H9 (cell line): ENCODE data around the gene PNPO. TPM values are rescaled to one million over a fixed set of nuclear protein-coding genes. Genes with fewer than 3 reads are reported as not detected.

Source experiments
- DNase-seq: peaks from one replicate; pipeline ENCODE4 v3.0.0-alpha.2; 2017
- H2AFZ ChIP-seq: one replicate; pipeline ENCODE4 v1.6.1; 2013; ENCODE audit warnings: mild to moderate bottlenecking, low read length, control low read depth, moderate library complexity
- H2AK5ac ChIP-seq: 2 replicates; pipeline ENCODE4 v1.6.1; 2013; ENCODE audit warnings: low read length, control low read depth, mixed read lengths; ENCODE audit not compliant: insufficient read length
- H2BK120ac ChIP-seq: one replicate; pipeline ENCODE4 v1.6.1; 2013; ENCODE audit warnings: low read depth, mild to moderate bottlenecking, low read length, control low read depth, inconsistent platforms; ENCODE audit not compliant: poor library complexity, severe bottlenecking
- H2BK12ac ChIP-seq: 2 replicates; pipeline ENCODE4 v1.6.1; 2013; ENCODE audit warnings: low read length, control low read depth, mixed read lengths, low read depth; ENCODE audit not compliant: insufficient read length
- H2BK15ac ChIP-seq: 2 replicates; pipeline ENCODE4 v1.6.1; 2013; ENCODE audit warnings: low read depth, low read length, control low read depth
- H2BK20ac ChIP-seq: one replicate; pipeline ENCODE4 v1.6.1; 2013; ENCODE audit warnings: low read depth, mild to moderate bottlenecking, low read length, control low read depth, inconsistent platforms; ENCODE audit not compliant: poor library complexity, severe bottlenecking
- H2BK5ac ChIP-seq: 2 replicates; pipeline ENCODE4 v1.6.1; 2013; ENCODE audit warnings: low read length, control low read depth, mixed read lengths; ENCODE audit not compliant: insufficient read length
- H3K14ac ChIP-seq: 2 replicates; pipeline ENCODE4 v1.6.1; 2013; ENCODE audit warnings: low read length, control low read depth; ENCODE audit not compliant: insufficient read depth
- H3K18ac ChIP-seq: 2 replicates; pipeline ENCODE4 v1.6.1; 2013; ENCODE audit warnings: low read depth, mild to moderate bottlenecking, mixed read lengths, low read length, control low read depth; ENCODE audit not compliant: insufficient read length
- H3K23ac ChIP-seq: 2 replicates; pipeline ENCODE4 v1.6.1; 2013; ENCODE audit warnings: low read length, control low read depth, mixed read lengths, low read depth; ENCODE audit not compliant: insufficient read length
- H3K23me2 ChIP-seq: 2 replicates; pipeline ENCODE4 v1.6.1; 2013; ENCODE audit warnings: low read depth, mild to moderate bottlenecking, mixed read lengths, low read length, control low read depth; ENCODE audit not compliant: insufficient read length, poor library complexity, severe bottlenecking
- H3K27ac ChIP-seq: 2 replicates; pipeline ENCODE4 v1.5.1; 2013; ENCODE audit warnings: low read length, control low read depth, mixed read lengths, low read depth; ENCODE audit not compliant: insufficient read length
- H3K27me3 ChIP-seq: 2 replicates; pipeline ENCODE4 v1.6.1; 2013; ENCODE audit warnings: low read length, control low read depth, inconsistent platforms; ENCODE audit not compliant: insufficient read depth
- H3K4ac ChIP-seq: 2 replicates; pipeline ENCODE4 v1.6.1; 2013; ENCODE audit warnings: low read depth, mild to moderate bottlenecking, control low read depth, inconsistent platforms, low read length, moderate library complexity
- H3K4me1 ChIP-seq: 2 replicates; pipeline ENCODE4 v1.6.1; 2013; ENCODE audit warnings: low read length, control low read depth, inconsistent platforms; ENCODE audit not compliant: insufficient read depth
- H3K4me2 ChIP-seq: 2 replicates; pipeline ENCODE4 v1.6.1; 2013; ENCODE audit warnings: low read length, control low read depth, mixed read lengths; ENCODE audit not compliant: insufficient read length, insufficient read depth
- H3K56ac ChIP-seq: 2 replicates; pipeline ENCODE4 v1.6.1; 2013; ENCODE audit warnings: low read depth, mild to moderate bottlenecking, mixed read lengths, low read length, control low read depth; ENCODE audit not compliant: insufficient read length
- H3K79me1 ChIP-seq: 2 replicates; pipeline ENCODE4 v1.6.1; 2013; ENCODE audit warnings: low read depth, mild to moderate bottlenecking, moderate library complexity, low read length, control low read depth, inconsistent platforms; ENCODE audit not compliant: insufficient read depth, poor library complexity, severe bottlenecking
- H3K79me2 ChIP-seq: 2 replicates; pipeline ENCODE4 v1.6.1; 2013; ENCODE audit warnings: low read length, control low read depth, inconsistent platforms; ENCODE audit not compliant: insufficient read depth
- H3K9ac ChIP-seq: 2 replicates; pipeline ENCODE4 v1.6.1; 2013; ENCODE audit warnings: low read length, control low read depth, mixed read lengths; ENCODE audit not compliant: insufficient read length; ENCODE audit errors: extremely low read depth
- H3K9me3 ChIP-seq: one replicate; pipeline ENCODE4 v1.6.1; 2013; ENCODE audit warnings: low read depth, low read length, inconsistent platforms; ENCODE audit not compliant: control insufficient read depth
- H3T11ph ChIP-seq: one replicate; pipeline ENCODE4 v1.6.1; 2013; ENCODE audit warnings: mild to moderate bottlenecking, low read length, control low read depth, inconsistent platforms
- H4K20me1 ChIP-seq: one replicate; pipeline ENCODE4 v1.6.1; 2013; ENCODE audit not compliant: control insufficient read depth, insufficient read length, insufficient read depth
- H4K5ac ChIP-seq: 2 replicates; pipeline ENCODE4 v1.6.1; 2013; ENCODE audit warnings: low read depth, mild to moderate bottlenecking, mixed read lengths, low read length, control low read depth; ENCODE audit not compliant: insufficient read length
- H4K8ac ChIP-seq: replicated peaks from 2 replicates; pipeline ENCODE4 v1.6.1; 2013; ENCODE audit warnings: low read length, control low read depth, mixed read lengths, low read depth; ENCODE audit not compliant: insufficient read length
- H4K91ac ChIP-seq: 2 replicates; pipeline ENCODE4 v1.6.1; 2013; ENCODE audit warnings: low read depth, mild to moderate bottlenecking, moderate library complexity, mixed read lengths, low read length, control low read depth; ENCODE audit not compliant: insufficient read length
- H3K27ac Mint-ChIP-seq, 3 experiments: 2 replicates in 2 of 3; 3 replicates in 1 of 3; pipeline ENCODE4 v1.8.0; 2020 to 2021; ENCODE audit warnings: mixed read lengths in 3 of 3, mild to moderate bottlenecking in 1 of 3, moderate library complexity in 1 of 3
- H3K27me3 Mint-ChIP-seq: 2 replicates; pipeline ENCODE4 v1.8.0; 2021; ENCODE audit warnings: low read depth, mild to moderate bottlenecking, moderate library complexity, mixed read lengths
- H3K36me3 Mint-ChIP-seq, 3 experiments: 2 replicates in 2 of 3; 3 replicates in 1 of 3; pipeline ENCODE4 v1.8.0; 2020 to 2021; ENCODE audit warnings: low read depth in 3 of 3, mixed read lengths in 3 of 3; ENCODE audit not compliant: insufficient read depth in 1 of 3
- H3K4me1 Mint-ChIP-seq, 2 experiments: 2 replicates each; pipeline ENCODE4 v1.8.0; 2020; ENCODE audit warnings: mixed read lengths in 2 of 2
- H3K4me3 Mint-ChIP-seq, 2 experiments: 2 replicates in 1 of 2; 3 replicates in 1 of 2; pipeline ENCODE4 v1.8.0; 2020 to 2021; ENCODE audit warnings: mild to moderate bottlenecking in 2 of 2, mixed read lengths in 2 of 2, moderate library complexity in 1 of 2
- H3K9me3 Mint-ChIP-seq, 2 experiments: 2 replicates in 1 of 2; 3 replicates in 1 of 2; pipeline ENCODE4 v1.8.0; 2020; ENCODE audit warnings: mild to moderate bottlenecking in 2 of 2, mixed read lengths in 2 of 2, moderate library complexity in 1 of 2
- CTCF ChIP-seq: fragments of 200-600 bp; sonication (generic); conservative IDR thresholded peaks from 3 replicates; pipeline ENCODE4 v1.8.0; 2021; ENCODE audit warnings: antibody characterized with exemption, mild to moderate bottlenecking
- WGBS: extraction: QIAGEN DNeasy Blood & Tissue Kit; methylation state at CpG from one replicate; pipeline ENCODE4 v1.1.7; 2013; ENCODE audit warnings: missing lambda C conversion rate, low lambda C conversion rate, mixed read lengths; ENCODE audit not compliant: insufficient read length; ENCODE audit errors: extremely low coverage; 5-methylcytosine and 5-hydroxymethylcytosine counted together
- total RNA-seq: library from RNA; stranded (reverse); gene quantifications from 2 replicates; pipeline ENCODE4 v1.2.1, GENCODE V29; 2021

Gene PNPO
- total RNA-seq, 1 experiment from 2014 or later, result 6.7 TPM

DNA sequence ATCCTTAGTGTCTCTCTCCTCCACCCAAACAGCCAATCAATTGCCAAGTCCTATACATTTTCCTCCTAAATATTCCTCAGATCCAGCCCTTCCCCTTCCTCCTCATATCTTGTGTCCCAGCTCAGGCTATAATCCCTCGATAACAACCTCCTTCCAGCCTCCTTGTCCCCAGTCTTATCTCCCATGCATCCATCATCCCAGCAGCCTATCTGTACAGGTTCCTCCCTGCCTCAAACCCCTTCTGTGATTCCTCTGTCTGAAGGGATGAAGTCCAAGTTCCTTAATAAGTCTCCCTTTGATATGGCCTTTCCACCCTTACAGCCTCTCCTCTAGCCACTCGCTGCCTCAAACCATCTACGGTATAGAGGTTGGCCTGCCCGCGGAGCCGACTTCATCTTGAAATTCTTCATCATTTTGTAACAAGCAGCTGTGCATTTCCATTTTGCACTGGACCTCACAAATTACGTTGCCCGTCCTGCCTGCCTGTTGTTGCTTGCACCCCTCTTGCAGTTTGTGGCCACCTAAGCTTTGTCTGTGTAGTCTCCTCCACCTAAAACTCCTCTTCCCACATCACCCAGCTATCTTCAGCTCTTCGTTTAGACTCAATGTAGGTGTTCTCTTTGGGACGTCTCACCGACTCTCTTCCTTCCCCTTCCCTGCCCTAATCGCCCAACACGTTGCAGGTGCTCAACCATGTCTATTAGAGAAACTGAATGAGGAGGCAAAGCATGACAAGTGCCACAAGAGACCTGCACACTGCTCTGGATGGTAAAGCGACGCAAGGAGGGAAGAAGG, 28.8 kb downstream of the PNPO start:
- Histone ChIP-seq H3K4ac (no peak overlapping the region), H2BK15ac (no peak overlapping the region), H3K27ac (no peak overlapping the region), H3K23ac (no peak overlapping the region), H3K79me2 (no peaks in the 10 kb centered on the region), H3K79me1 (no peaks in the 10 kb centered on the region), H4K20me1 (no peaks in the 10 kb centered on the region), H2BK20ac (no peak overlapping the region), H2AK5ac (no peak overlapping the region), H2BK12ac (no peak overlapping the region), H2BK5ac (no peak overlapping the region), H3K56ac (no peak overlapping the region), H3T11ph (no peak overlapping the region), H4K5ac (no peak overlapping the region), H3K23me2 (peaks cover 2% of the 10 kb centered on the region), H3K4me2 (peak overlapping the region; percentile 65), H3K4me1 (no peaks in the 10 kb centered on the region), H3K9ac (no peak overlapping the region), H4K8ac (no peak overlapping the region), H3K18ac (no peak overlapping the region), H4K91ac (no peak overlapping the region), H2BK120ac (no peak overlapping the region), H2AFZ (peak overlapping the region; percentile 91), H3K14ac (no peak overlapping the region), H3K9me3 (no peaks in the 10 kb centered on the region), H3K27me3 (no peaks in the 10 kb centered on the region)
- Mint-ChIP-seq H3K9me3 (no peaks in the 10 kb centered on the region), H3K27me3 (peaks cover 11% of the 10 kb centered on the region; the same call in 1 of the 2 replicates), H3K36me3 (peaks cover 8 to 22% (median 20%) of the 10 kb centered on the region in 3 experiments; a peak in 6 of 7 replicates), H3K4me3 (peak overlapping the region; percentile 31 to 40; a peak in 4 of 5 replicates), H3K27ac (no peak overlapping the region), H3K4me1 (peaks cover 9 to 13% of the 10 kb centered on the region in 2 experiments)
- no peak for DNase-seq
- TF ChIP-seq CTCF, result no peak
- no CpG with 5 or more reads among the region's 15 CpGs for WGBS
